ENCODE data around the gene ALDH3A2. TPM values are rescaled to one million over a fixed set of nuclear protein-coding genes. Genes with fewer than 3 reads are reported as not detected.

ALDH3A2 gene
- polyA plus RNA-seq, 1 donor, result 85.0 TPM

- WGBS (ENCODE audit: insufficient coverage, low lambda C conversion rate), result no CpG with 5 or more reads among the region's 4 CpGs
- H3K4me3 ChIP-seq (ENCODE audit: low read length), result no peak overlapping the region
- peaks cover 2% of the 10 kb centered on the region for H3K9me3 ChIP-seq (ENCODE audit: control insufficient read depth, low read depth, low read length)
- DNase-seq, result no peak
- no peak overlapping the region for H3K27ac ChIP-seq (ENCODE audit: low read length)
- no peaks in the 10 kb centered on the region for H3K27me3 ChIP-seq (ENCODE audit: control insufficient read depth, insufficient read depth, low read length)
- no peaks in the 10 kb centered on the region for H3K36me3 ChIP-seq (ENCODE audit: control insufficient read depth, insufficient read depth, low read length)
- no peaks in the 10 kb centered on the region for H3K4me1 ChIP-seq (ENCODE audit: control insufficient read depth, insufficient read depth, low read length)
Measured at GRCh38 chr17:19626079-19626478, 22.5 kb upstream of the ALDH3A2 start.

- Histone ChIP-seq H3K4me1 (ENCODE audit: control insufficient read depth, insufficient read depth, low read length) (no peaks in the 10 kb centered on the region), H3K27me3 (ENCODE audit: control insufficient read depth, insufficient read depth, low read length) (no peaks in the 10 kb centered on the region), H3K36me3 (ENCODE audit: control insufficient read depth, insufficient read depth, low read length) (no peaks in the 10 kb centered on the region), H3K4me3 (ENCODE audit: low read length) (no peak overlapping the region), H3K27ac (ENCODE audit: low read length) (no peak overlapping the region), H3K9me3 (ENCODE audit: control insufficient read depth, low read depth, low read length) (peaks cover 2% of the 10 kb centered on the region)
- 100% methylated on average over 1 of the region's 3 CpGs for WGBS (ENCODE audit: insufficient coverage, low lambda C conversion rate)
- no peak for DNase-seq
Measured at GRCh38 chr17:19629449-19629848, 19.1 kb upstream of the ALDH3A2 start.

- H3K4me3 ChIP-seq (ENCODE audit: low read length), result no peak overlapping the region
- H3K4me1 ChIP-seq (ENCODE audit: control insufficient read depth, insufficient read depth, low read length), result no peaks in the 10 kb centered on the region
- H3K27ac ChIP-seq (ENCODE audit: low read length), result no peak overlapping the region
- H3K9me3 ChIP-seq (ENCODE audit: control insufficient read depth, low read depth, low read length), result peaks cover 2% of the 10 kb centered on the region
- WGBS (ENCODE audit: insufficient coverage, low lambda C conversion rate), result no CpG with 5 or more reads among the region's 4 CpGs
- no peak for DNase-seq
- no peaks in the 10 kb centered on the region for H3K36me3 ChIP-seq (ENCODE audit: control insufficient read depth, insufficient read depth, low read length)
- no peaks in the 10 kb centered on the region for H3K27me3 ChIP-seq (ENCODE audit: control insufficient read depth, insufficient read depth, low read length)
Measured at GRCh38 chr17:19630035-19630434, 18.5 kb upstream of the ALDH3A2 start.

DNA sequence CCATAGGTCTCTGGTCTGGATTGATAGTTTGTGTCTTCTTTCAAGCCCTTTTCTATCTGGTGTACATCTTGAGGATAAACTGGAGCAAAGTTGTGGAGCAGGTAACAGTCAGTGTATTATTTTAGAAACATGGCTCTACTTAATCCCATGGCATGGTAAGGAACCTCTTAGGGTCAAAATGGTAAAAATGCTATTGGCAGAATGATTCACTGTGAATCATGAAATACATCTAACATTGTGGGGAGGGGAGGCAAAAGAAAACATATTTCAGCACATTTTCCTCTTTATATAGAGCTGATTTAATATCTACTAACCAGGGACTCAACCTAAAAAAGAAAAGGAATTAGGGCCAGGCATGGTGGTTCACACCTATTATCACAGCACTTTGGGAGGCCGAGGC lies 17.9 kb upstream of the ALDH3A2 start:
- WGBS (ENCODE audit: insufficient coverage, low lambda C conversion rate), result no CpG with 5 or more reads among the region's 1 CpG
- H3K27ac ChIP-seq (ENCODE audit: low read length), result no peak overlapping the region
- no peak for DNase-seq
- no peaks in the 10 kb centered on the region for H3K36me3 ChIP-seq (ENCODE audit: control insufficient read depth, insufficient read depth, low read length)
- H3K9me3 ChIP-seq (ENCODE audit: control insufficient read depth, low read depth, low read length), result peaks cover 2% of the 10 kb centered on the region
- H3K4me3 ChIP-seq (ENCODE audit: low read length), result no peak overlapping the region
- no peaks in the 10 kb centered on the region for H3K4me1 ChIP-seq (ENCODE audit: control insufficient read depth, insufficient read depth, low read length)
- no peaks in the 10 kb centered on the region for H3K27me3 ChIP-seq (ENCODE audit: control insufficient read depth, insufficient read depth, low read length)

GRCh38 chr17:19631905-19632304 lies 16.6 kb upstream of the ALDH3A2 start:
- Histone ChIP-seq H3K4me1 (ENCODE audit: control insufficient read depth, insufficient read depth, low read length) (no peaks in the 10 kb centered on the region), H3K4me3 (ENCODE audit: low read length) (no peak overlapping the region), H3K36me3 (ENCODE audit: control insufficient read depth, insufficient read depth, low read length) (no peaks in the 10 kb centered on the region), H3K27ac (ENCODE audit: low read length) (no peak overlapping the region), H3K9me3 (ENCODE audit: control insufficient read depth, low read depth, low read length) (peaks cover 2% of the 10 kb centered on the region), H3K27me3 (ENCODE audit: control insufficient read depth, insufficient read depth, low read length) (no peaks in the 10 kb centered on the region)
- DNase-seq, result peak in 1 of 2 donors; percentile 24
- WGBS (ENCODE audit: insufficient coverage, low lambda C conversion rate), result no CpG with 5 or more reads among the region's 2 CpGs

GRCh38 chr17:19641687-19642372 lies 6.7 kb upstream of the ALDH3A2 start:
- no peaks in the 10 kb centered on the region for H3K27me3 ChIP-seq (ENCODE audit: control insufficient read depth, insufficient read depth, low read length)
- peaks cover 4% of the 10 kb centered on the region for H3K4me1 ChIP-seq (ENCODE audit: control insufficient read depth, insufficient read depth, low read length)
- no peak for DNase-seq
- H3K4me3 ChIP-seq (ENCODE audit: low read length), result no peak overlapping the region
- 75% methylated on average over 2 of the region's 4 CpGs for WGBS (ENCODE audit: insufficient coverage, low lambda C conversion rate)
- no peaks in the 10 kb centered on the region for H3K36me3 ChIP-seq (ENCODE audit: control insufficient read depth, insufficient read depth, low read length)
- H3K27ac ChIP-seq (ENCODE audit: low read length), result no peak overlapping the region
- H3K9me3 ChIP-seq (ENCODE audit: control insufficient read depth, low read depth, low read length), result no peaks in the 10 kb centered on the region

GRCh38 chr17:19642373-19642893 lies 6.1 kb upstream of the ALDH3A2 start:
- WGBS (ENCODE audit: insufficient coverage, low lambda C conversion rate), result 75% methylated on average over 4 of the region's 5 CpGs
- DNase-seq, result no peak

GRCh38 chr17:19644493-19645210 lies 3.9 kb upstream of the ALDH3A2 start:
- DNase-seq, result peak in 1 of 2 donors; percentile 17
- peaks cover 15% of the 10 kb centered on the region for H3K4me1 ChIP-seq (ENCODE audit: control insufficient read depth, insufficient read depth, low read length)
- 83% methylated on average over 1 of the region's 5 CpGs for WGBS (ENCODE audit: insufficient coverage, low lambda C conversion rate)

More at GRCh38 chr17:19642373-19642893, 6.1 kb upstream of the ALDH3A2 start:
- Histone ChIP-seq H3K27me3 (ENCODE audit: control insufficient read depth, insufficient read depth, low read length) (no peaks in the 10 kb centered on the region), H3K27ac (ENCODE audit: low read length) (no peak overlapping the region), H3K9me3 (ENCODE audit: control insufficient read depth, low read depth, low read length) (no peaks in the 10 kb centered on the region), H3K4me1 (ENCODE audit: control insufficient read depth, insufficient read depth, low read length) (peaks cover 10% of the 10 kb centered on the region), H3K36me3 (ENCODE audit: control insufficient read depth, insufficient read depth, low read length) (no peaks in the 10 kb centered on the region), H3K4me3 (ENCODE audit: low read length) (no peak overlapping the region)

DNA sequence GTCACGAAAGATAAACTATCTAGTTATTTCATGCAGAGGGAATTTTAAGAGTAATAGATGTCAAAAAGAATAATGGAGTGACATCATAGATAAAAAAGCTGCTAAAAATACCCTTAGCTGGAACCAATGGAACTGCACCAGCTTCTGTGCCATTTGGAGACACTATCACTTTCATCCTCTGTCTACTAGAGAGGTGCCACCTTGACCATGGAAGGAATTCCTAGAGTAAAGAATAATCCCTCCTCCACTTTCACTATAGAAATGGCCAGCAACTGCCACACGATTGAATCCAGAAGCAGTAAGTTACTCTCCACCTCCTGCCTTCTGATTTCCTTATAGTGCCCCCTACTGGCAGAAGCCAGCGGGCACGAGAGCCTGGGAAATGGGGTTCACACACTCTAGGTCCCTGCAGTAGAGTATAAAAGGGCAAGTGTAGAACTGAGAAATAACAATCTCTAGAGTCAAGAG lies 2.8 kb upstream of the ALDH3A2 start:
- peaks cover 15% of the 10 kb centered on the region for H3K4me1 ChIP-seq (ENCODE audit: control insufficient read depth, insufficient read depth, low read length)
- no peak overlapping the region for H3K27ac ChIP-seq (ENCODE audit: low read length)
- DNase-seq, result peak; percentile 33 to 54
- H3K27me3 ChIP-seq (ENCODE audit: control insufficient read depth, insufficient read depth, low read length), result no peaks in the 10 kb centered on the region
- H3K9me3 ChIP-seq (ENCODE audit: control insufficient read depth, low read depth, low read length), result no peaks in the 10 kb centered on the region
- H3K4me3 ChIP-seq (ENCODE audit: low read length), result no peak overlapping the region
- WGBS (ENCODE audit: insufficient coverage, low lambda C conversion rate), result no CpG with 5 or more reads among the region's 4 CpGs
- H3K36me3 ChIP-seq (ENCODE audit: control insufficient read depth, insufficient read depth, low read length), result no peaks in the 10 kb centered on the region

More at GRCh38 chr17:19644493-19645210, 3.9 kb upstream of the ALDH3A2 start:
- no peaks in the 10 kb centered on the region for H3K36me3 ChIP-seq (ENCODE audit: control insufficient read depth, insufficient read depth, low read length)
- no peaks in the 10 kb centered on the region for H3K9me3 ChIP-seq (ENCODE audit: control insufficient read depth, low read depth, low read length)
- H3K27ac ChIP-seq (ENCODE audit: low read length), result no peak overlapping the region
- no peaks in the 10 kb centered on the region for H3K27me3 ChIP-seq (ENCODE audit: control insufficient read depth, insufficient read depth, low read length)
- no peak overlapping the region for H3K4me3 ChIP-seq (ENCODE audit: low read length)

- Histone ChIP-seq H3K4me3 (ENCODE audit: low read length) (no peak overlapping the region), H3K27me3 (ENCODE audit: control insufficient read depth, insufficient read depth, low read length) (no peaks in the 10 kb centered on the region), H3K9me3 (ENCODE audit: control insufficient read depth, low read depth, low read length) (no peaks in the 10 kb centered on the region), H3K27ac (ENCODE audit: low read length) (no peak overlapping the region), H3K36me3 (ENCODE audit: control insufficient read depth, insufficient read depth, low read length) (no peaks in the 10 kb centered on the region), H3K4me1 (ENCODE audit: control insufficient read depth, insufficient read depth, low read length) (peaks cover 24% of the 10 kb centered on the region)
- no CpG with 5 or more reads among the region's 4 CpGs for WGBS (ENCODE audit: insufficient coverage, low lambda C conversion rate)
- DNase-seq, result peak in 1 of 2 donors; percentile 20
Measured at GRCh38 chr17:19646788-19647696, 1.5 kb upstream of the ALDH3A2 start.
